ENCODE measurements around the gene SDC4.
A peak's percentile ranks its signal among the peaks of the same experiment; 100 is the strongest.

The SDC4 gene

DNA sequence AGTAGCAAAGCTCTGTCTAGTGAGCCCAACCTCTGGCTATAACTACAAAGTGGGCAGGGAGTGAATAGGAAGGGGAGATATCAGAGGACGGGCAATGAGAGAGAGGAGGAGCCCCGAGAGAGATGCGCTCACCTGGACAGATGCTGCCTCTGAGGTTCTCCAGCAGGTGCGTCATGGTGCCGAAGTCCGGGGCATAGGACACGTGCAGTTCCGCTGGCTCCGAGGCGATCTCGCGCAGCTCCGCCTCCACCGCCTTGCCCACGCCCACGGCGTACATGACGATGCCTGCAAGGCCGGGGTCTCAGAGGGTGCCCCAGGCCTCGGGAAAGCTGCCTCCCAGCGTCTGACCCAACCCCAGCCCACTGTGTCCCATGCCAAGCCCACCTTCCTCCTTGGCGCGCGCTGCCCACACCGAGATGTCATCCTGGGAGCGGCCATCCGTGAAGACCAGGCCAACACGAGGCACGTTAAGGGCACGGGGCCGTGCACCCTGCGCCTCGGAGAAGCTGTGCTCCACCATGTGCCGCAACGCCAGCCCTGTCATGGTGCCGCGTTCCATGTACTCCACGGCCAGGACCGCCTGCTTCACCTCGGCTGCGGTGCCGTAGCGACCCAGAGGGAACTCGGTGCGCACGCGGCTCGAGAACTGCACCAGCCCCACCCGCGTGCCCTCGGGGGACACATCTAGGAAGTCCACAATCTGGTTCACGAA, 50.3 kb downstream of the SDC4 start:
- DNase-seq (ENCODE audit: low spot score) = no peak

DNA sequence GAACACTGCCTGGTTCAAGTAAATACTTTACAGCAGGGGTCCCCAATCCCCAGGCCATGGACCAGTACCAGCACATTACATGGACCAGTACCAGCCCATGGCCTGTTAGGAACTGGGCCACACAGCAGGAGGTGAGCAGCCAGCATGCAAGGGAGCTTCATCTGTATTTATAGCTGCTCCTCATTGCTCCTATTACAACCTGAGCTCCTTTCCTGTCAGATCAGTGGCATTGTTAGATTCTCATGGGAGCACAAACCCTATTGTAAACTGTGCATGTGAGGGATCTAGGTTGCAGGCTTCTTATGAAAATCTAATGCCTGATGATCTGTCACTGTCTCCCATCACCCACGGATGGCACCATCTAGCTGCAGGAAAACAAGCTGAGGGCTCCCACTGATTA, 53.6 kb downstream of the SDC4 start:
- no peak for DNase-seq (ENCODE audit: low spot score)

DNA sequence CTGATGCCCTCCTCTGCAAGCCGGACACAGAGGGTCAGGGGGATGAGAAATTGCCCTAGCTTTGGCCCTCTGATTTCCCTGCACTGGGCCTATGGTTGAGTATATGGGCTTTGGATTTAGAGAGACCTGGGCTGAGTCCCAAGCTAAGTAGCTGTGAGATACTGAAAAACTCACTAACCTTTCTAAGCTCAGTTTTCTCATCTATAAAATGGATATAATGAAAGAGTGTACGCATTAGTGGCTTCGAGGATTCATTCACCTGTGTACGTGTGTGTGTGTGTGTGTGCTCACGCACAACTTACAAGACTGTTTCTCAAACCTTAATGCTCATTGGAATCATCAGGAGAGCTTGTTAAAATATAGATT, 54.2 kb downstream of the SDC4 start:
- no peak for DNase-seq (ENCODE audit: low spot score)

DNA sequence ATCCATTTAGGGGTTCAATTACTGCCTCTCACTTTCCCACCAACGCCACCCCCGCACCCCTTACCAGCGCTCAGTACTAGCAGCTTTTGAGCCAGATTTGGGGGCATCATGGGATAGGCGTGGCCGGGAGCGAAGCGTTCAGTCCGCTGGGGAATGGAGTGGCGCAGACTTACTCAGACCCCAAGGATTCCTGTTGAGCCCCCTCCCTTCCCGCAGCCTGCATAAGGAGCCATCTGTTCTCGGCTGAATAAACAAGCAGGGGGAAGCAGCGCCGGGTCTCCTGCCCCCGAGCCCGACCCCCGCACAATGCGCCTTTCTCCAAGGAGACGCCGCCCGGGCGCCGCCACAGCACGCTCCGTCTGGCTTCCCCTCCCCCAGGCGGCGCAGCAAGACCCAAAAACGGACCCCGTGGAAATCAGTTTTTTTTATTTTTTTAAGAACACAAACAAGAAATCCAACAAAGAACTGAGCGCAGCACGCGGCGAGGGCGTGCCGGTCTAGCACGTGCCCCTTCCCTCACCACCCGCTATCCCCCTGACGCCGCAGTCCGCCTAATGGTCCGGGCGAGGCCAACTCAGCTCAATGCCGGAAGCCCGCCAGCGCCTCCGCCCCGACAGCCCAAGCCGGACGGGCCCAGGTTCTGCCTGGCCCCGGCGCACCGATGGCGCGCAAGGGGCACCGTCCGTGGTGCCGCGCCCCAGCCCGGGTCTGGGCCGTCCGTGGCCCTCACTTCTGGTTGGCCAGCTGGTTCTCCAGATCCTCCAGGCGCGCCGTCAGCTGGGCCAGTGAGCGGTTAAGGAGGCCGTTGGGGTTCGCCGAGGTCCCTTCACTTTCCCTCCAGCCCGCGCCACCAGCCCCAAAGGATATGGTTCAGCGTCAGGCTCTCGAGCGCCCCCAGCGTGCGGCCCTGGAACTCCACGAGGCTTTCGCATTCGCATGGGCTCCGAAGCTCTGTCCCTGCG, 54.9 kb downstream of the SDC4 start:
- peak; percentile 77 for DNase-seq (ENCODE audit: low spot score)

DNA sequence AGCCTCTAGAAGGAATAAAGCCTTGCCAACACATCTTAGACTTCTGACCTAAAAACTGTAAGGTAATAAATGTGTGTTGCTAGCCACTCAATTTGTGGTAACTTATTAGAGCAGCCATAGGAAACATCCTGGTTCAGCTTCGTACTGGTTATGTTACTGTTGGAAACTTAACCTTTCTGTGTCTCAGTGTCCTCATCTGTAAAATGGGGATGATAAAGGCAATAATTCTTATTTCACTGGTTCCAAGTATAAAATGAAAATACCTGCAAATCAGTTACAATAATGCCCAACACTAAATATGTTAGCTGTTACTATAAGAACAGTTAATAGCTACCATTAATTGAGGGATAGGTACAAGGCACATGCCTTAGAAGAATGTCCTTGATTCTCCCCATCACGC, 55.9 kb downstream of the SDC4 start:
- no peak for DNase-seq (ENCODE audit: low spot score)

DNA sequence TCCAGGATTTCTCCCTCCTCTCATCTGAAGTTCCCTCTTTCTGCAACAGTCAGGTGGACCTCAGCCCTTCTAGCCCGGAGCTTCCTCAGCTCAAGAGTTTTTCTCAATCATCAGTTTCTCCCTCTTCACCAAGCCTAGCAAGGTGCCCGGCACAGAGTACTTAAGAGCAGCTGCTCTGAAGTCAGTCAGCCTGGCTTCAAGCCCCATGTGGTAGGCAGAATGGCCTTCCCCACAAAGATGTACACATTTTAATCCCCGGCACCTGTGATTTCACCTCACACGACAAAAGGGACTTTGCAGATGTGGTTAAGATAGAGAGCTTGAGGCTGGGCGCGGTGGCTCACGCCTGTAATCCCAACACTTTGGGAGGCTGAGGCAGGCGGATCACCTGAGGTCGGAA, 56.7 kb downstream of the SDC4 start:
- no peak for DNase-seq (ENCODE audit: low spot score)

DNA sequence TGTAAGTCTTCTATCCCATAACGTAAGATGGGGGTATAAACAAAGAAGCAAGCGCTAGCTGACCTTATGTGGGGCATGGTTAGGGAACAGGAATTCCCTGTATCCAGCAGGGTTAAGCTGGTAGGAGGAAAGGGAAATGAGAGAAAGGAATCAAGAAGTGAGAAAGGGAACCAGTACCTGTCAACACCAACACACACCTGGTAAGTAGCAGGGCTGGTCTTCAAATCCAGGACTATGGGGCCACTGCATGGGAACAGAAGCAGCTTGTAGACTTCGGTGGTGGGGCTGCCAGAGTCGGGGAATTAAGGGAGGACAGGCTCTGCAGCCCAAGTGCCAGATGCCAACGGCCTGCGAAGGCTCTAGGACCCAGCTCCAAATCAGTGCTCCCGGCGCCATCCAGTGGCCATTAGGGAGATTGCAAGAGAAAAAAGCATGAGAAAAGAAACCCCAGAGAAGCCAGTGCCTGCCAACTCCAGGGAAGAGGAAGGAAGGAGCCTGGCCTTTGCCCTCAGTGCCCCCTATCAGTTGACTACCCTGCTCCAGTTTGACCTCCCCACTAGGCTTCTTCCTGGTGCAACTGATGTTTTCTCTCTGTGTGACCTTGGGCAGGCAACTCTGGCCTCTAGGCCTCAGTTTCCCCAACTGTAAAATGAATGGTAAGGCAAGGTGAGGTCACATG, 57.4 kb downstream of the SDC4 start:
- DNase-seq (ENCODE audit: low spot score) = peak; percentile 83

DNA sequence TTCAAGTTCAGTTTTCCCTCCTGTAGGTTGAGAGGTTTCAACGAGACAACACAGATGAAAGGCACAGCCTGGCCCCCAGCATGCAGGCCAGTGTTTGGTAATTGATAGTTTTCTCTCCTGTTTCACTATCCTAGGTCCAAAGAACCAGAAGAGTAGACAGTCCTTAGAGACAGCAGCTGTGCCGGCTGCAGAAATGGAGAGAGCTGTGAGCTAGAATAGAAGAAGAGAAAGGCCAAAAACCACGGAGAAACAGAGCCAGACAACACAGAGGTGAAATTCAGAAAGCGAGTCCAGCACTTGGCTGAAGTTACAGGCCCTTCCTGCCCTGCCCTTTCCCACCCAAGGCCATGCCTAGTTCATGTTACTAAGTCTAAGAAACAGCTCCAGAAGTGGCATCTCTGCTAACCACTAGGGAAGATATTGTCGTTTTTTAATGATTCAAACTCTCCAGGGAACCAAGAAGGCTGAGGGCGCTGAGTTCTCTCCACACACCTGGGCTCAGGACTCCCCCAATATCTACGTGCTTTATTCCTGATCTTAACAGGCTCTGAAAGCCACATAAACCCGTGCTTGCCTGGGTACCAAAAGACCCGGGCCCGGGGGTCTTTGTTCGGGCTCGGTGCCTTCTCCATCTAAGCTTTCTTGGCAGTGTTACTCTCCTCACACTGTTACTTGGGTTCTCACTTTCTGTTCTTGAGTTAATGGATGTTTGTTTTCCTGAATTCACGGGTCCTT, 58.1 kb downstream of the SDC4 start:
- DNase-seq (ENCODE audit: low spot score) = no peak

DNA sequence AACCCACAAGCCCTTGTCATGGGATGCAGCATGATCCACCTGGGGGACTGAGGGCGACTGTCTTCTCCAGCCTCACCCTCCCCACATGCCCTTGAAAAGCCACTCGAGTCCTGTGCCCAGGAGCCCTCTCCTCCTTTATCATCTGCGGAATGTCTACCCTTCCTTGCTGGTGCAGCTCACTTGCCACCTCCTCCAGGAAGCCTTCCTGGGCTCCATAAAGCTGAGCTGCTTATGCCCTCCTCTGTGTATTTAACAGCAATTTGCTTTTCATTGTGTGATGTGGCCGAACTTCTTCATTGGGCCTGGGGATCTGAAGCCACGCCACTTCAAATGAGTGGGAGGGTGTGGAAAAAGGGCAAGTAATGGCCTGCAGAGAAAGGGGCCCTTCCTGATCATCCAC, 59.4 kb downstream of the SDC4 start:
- no peak for DNase-seq (ENCODE audit: low spot score)

DNA sequence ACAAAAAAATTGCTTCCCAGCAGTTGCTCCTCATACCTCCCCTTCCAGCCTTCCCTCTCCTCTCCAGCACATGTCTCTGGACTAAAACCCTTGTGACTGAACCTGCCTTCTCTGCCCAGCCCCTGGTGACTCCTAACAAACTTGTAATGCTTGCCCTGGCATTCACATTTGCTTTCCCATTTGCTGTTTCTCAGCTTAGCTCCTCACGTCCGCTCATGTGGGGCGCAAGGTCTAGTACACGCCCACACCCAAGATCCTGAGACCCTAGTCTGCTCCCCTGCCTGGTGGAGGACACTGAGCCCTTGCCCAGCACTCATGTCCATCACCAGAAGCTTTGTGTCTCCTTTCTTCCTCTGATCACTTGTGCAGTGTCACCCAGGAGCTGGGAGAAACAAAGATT, 59.8 kb downstream of the SDC4 start:
- no peak for DNase-seq (ENCODE audit: low spot score)

DNA sequence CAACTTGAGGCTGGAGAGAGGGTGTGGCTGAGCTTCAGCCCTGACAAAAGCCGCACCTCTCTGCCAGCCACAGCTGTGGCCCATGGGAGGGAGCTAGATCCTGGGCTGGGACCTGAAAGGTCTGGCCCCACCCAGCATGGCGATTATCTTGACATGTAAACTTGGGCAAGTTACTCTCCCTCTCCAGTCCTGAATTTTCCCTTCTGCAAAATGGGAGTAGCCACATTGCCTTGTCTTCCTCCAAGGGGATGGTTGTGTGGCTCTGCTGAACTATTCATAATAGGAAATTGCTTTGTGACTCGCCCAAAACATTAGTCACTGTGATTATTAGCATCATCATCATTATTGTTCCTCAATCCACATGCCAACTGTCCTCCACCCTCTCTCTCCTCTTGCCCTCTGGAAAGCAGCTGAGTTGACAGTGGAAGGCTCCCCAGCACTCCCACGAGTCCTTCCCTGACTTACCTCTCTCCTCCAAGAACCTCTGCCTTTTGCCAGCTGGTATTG, 64.6 kb downstream of the SDC4 start:
- peak; percentile 69 for DNase-seq (ENCODE audit: low spot score)

DNA sequence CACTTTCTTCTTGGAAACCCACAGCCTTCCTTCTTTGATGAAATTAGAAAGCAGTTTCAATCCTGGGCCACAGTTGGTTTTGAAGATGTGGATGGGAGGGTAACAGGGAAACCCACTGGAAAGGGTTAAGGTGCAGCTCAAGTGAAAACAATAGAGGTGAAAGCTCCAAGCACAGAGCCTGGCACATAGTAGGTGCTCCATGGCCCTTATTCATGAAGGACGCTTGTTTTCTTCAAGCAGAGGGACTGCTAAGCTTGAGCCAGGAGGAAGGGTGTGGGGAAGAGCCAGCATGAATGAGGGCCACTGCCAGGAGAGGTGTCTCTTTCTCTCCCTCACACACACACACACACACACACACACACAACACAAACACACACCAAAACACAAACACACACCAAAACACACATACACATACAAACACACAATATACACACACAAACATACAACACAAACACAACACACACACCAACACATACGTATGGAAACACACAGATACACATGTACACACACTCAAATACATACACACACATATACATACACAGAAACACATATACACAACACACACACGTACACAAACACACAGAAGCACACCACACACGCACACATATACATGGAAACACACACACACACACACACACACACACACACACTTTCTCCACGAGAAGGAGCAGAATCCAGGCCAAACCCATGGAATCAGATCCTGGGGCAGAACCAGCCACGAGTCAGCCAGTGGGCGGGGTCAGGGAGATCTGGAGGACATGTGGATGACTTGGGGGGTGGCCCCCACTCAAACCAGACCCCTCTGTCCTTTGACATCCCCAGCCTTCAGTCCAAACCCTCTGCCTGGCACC, 65.3 kb downstream of the SDC4 start:
- DNase-seq (ENCODE audit: low spot score) = no peak

DNA sequence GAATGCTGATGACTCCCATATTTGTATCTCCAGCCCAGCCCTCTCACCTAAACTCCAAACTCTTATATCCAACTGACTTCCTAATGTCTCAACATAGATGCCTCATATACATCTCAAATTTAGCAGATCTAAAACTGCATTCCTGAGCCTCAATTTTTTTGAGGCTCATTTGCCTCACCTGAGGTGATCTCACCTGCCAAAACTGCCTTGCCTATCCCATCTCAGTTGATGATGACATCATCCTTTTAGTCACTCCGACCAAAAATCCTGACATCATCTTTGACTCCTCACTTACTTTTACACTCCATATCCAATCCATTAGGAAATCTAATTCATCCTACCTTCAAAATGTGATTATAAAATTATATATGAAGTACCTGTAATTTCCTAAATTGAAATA, 68.2 kb downstream of the SDC4 start:
- peak; percentile 46 for DNase-seq (ENCODE audit: low spot score)

DNA sequence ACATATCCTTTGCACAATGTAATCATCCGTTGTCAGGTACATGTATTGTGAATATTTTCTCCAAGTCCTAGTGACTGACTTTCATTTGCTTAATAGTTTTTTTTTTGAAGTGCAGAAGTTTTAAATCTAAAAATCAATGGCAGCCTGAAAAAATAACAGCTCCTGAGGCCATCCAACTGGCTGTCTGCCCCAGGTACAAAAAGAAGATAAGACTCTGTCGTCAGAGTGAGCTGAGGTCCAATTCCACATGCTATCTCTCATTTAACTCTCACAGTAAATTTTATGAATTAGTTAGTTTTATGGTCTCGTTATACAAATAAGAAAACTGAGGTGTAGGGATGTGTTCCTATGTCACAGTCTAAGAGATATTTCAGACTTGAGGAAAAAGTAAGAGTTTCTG, 72.9 kb downstream of the SDC4 start:
- DNase-seq (ENCODE audit: low spot score) = no peak

Measured in kidney tubule cell (primary cell).